HepG2 (cell line): ENCODE measurements around the gene CAGE1. TPM values are rescaled to one million over a fixed set of nuclear protein-coding genes. Genes with fewer than 3 reads are reported as not detected.

Experiments used
- ATAC-seq: fragments of 200-7000 bp; cut with Tn5 transposase; 3 replicates; pipeline ENCODE4 v1.9.1; 2020; ENCODE audit warnings: mild to moderate bottlenecking, moderate library complexity
- BruUV-seq: library from RNA; stranded (reverse); fragments of 400-500 nt; replicated peaks from 2 replicates; lab custom pipeline; 2021; lab: Mats Ljungman, UMichigan
- CTCF ChIA-PET: fragments of 300-600 bp; formaldehyde crosslinking; extraction: SDS; loops from one replicate; lab custom pipeline; 2021; ENCODE audit warnings: low total read pairs, inconsistent platforms, low intra/inter-chr PET ratio; lab: Yijun Ruan, JAX
- POLR2A ChIA-PET: fragments of 350-600 bp; sonication (Branson Sonifier 250); formaldehyde crosslinking; loops from one replicate; lab custom pipeline; 2020; ENCODE audit warnings: antibody characterized with exemption, inconsistent platforms; lab: Yijun Ruan, JAX
- DNase-seq: peaks from one replicate; pipeline ENCODE4 v3.0.0-alpha.2; 2015; ENCODE audit warnings: low spot score
- FAIRE-seq: peaks from 3 replicates; lab custom pipeline; 2011; peaks lifted over from hg19 to GRCh38; lab: Jason Lieb, UNC
- H2AFZ ChIP-seq: one replicate; pipeline ENCODE4 v1.6.1; 2011; ENCODE audit warnings: low read length, inconsistent platforms
- H3K27ac ChIP-seq: fragments of 300-600 bp; 3 replicates; pipeline ENCODE4 v1.8.0; 2011; ENCODE audit warnings: mixed run types, mild to moderate bottlenecking, mixed read lengths, low read length, inconsistent platforms; ENCODE audit not compliant: insufficient read depth; ENCODE audit errors: extremely low read length
- H3K27me3 ChIP-seq, 2 experiments: fragments of 200-600 bp in 1 of 2; 2 replicates in 1 of 2; 3 replicates in 1 of 2; pipeline versions ENCODE4 v1.6.0 to v1.8.0; 2011; ENCODE audit warnings: low read length in 2 of 2, mild to moderate bottlenecking in 2 of 2, moderate library complexity in 2 of 2, inconsistent platforms in 1 of 2; ENCODE audit not compliant: insufficient read depth in 2 of 2, control insufficient read depth in 1 of 2
- H3K36me3 ChIP-seq, 2 experiments: fragments of 200-600 bp in 1 of 2; replicated peaks in 1 of 2; 2 replicates in 1 of 2; 3 replicates in 1 of 2; pipeline versions ENCODE4 v1.5.1 to v1.8.0; 2011; ENCODE audit warnings: low read length in 2 of 2, inconsistent platforms in 1 of 2; ENCODE audit not compliant: insufficient read depth in 2 of 2, control insufficient read depth in 1 of 2
- H3K4me1 ChIP-seq: 2 replicates; pipeline ENCODE4 v1.5.1; 2012; ENCODE audit warnings: low read length, inconsistent platforms; ENCODE audit not compliant: insufficient read depth
- H3K4me2 ChIP-seq: 2 replicates; pipeline ENCODE4 v1.6.0; 2011; ENCODE audit warnings: low read depth, low read length, inconsistent platforms
- H3K4me3 ChIP-seq, 3 experiments: fragments of 200-600 bp in 1 of 3; sonication (generic), shearing (Covaris generic) in 1 of 3; replicated peaks in 1 of 3; 2 replicates each; pipeline ENCODE4 v1.5.1; 2011 to 2016; ENCODE audit warnings: low read length in 3 of 3, inconsistent platforms in 2 of 3, low read depth in 2 of 3, mild to moderate bottlenecking in 2 of 3, control low read depth in 1 of 3, mixed read lengths in 1 of 3; ENCODE audit not compliant: insufficient read depth in 1 of 3
- H3K79me2 ChIP-seq: one replicate; pipeline ENCODE4 v1.6.1; 2011; ENCODE audit warnings: low read length, inconsistent platforms; ENCODE audit not compliant: insufficient read depth
- H3K9ac ChIP-seq: 2 replicates; pipeline ENCODE4 v1.6.0; 2011; ENCODE audit warnings: mild to moderate bottlenecking, low read depth, low read length, inconsistent platforms; ENCODE audit not compliant: insufficient read depth
- H3K9me3 ChIP-seq: 2 replicates; pipeline ENCODE4 v1.5.1; 2012; ENCODE audit warnings: mild to moderate bottlenecking, low read length
- H4K20me1 ChIP-seq: 2 replicates; pipeline ENCODE4 v1.6.0; 2011; ENCODE audit warnings: inconsistent platforms, mild to moderate bottlenecking, low read length, moderate library complexity; ENCODE audit not compliant: insufficient read depth
- MAFF ChIP-seq: IDR thresholded peaks from 2 replicates; pipeline ENCODE4 v1.6.1; 2011; ENCODE audit warnings: low read depth, low read length, improper control_type of control experiment
- MAFK ChIP-seq, 2 experiments: IDR thresholded peaks in 1 of 2; conservative IDR thresholded peaks in 1 of 2; 2 replicates each; pipeline ENCODE4 v1.6.1; 2011; ENCODE audit warnings: improper control_type of control experiment in 2 of 2, low read length in 2 of 2
- MTF1 ChIP-seq: sonication (generic); formaldehyde crosslinking; IDR thresholded peaks from 2 replicates; pipeline ENCODE4 v1.5.0; 2020; ENCODE audit warnings: missing genetic modification reagents
- RAD51 ChIP-seq: fragments of 450-650 bp; IDR thresholded peaks from 2 replicates; pipeline ENCODE4 v1.6.1; 2016; ENCODE audit warnings: borderline replicate concordance
- RBM22 ChIP-seq: fragments of 200-400 bp; formaldehyde crosslinking; optimal IDR thresholded peaks from 2 replicates; pipeline ENCODE3; 2017; ENCODE audit warnings: mild to moderate bottlenecking, low read length, moderate library complexity
- WGBS: methylation state at CpG from one replicate; pipeline ENCODE4 v1.1.6; 2017; ENCODE audit warnings: low lambda C conversion rate; 5-methylcytosine and 5-hydroxymethylcytosine counted together
- in situ Hi-C: cut with HindIII; loops from 2 replicates; pipeline ENCODE4 v1.10.0; 2017; ENCODE audit warnings: low pct_unique_long_range_greater_than_20kb; ENCODE audit not compliant: extremely low pct_ligation_motif_present
- intact Hi-C: fragments of 100-400 bp; cut with micrococcal nuclease; formaldehyde crosslinking; loops from one replicate; pipeline ENCODE4 v1.10.0; 2022; ENCODE audit not compliant: unreplicated experiment
- polyA plus RNA-seq, 8 experiments: library from polyadenylated mRNA; depleted of rRNA in 3 of 8; stranded (reverse) in 7 of 8; unstranded in 1 of 8; fragments of >200 nt; fragmentation: Illumina TruSeq in 4 of 8; extraction: Trizol in 4 of 8; gene quantifications; 2 replicates each; pipeline versions ENCODE4 v1.2.1 to v1.2.3, GENCODE V29; 2011 to 2016; ENCODE audit warnings: low read depth in 4 of 8, missing spikeins in 1 of 8, mixed read lengths in 1 of 8; ENCODE audit not compliant: insufficient read depth in 1 of 8
- total RNA-seq, 5 experiments: library from RNA; depleted of rRNA; stranded (reverse); fragments of >200 nt; fragmentation: Illumina TruSeq; extraction: Trizol; gene quantifications; 2 replicates each; pipeline ENCODE4 v1.2.3, GENCODE V29; 2016; ENCODE audit warnings: low read depth in 1 of 5

The CAGE1 gene
- total and polyA plus RNA-seq, 2 of the 13 experiments (the other 11 are each of a cell fraction or from before 2014, with no cell fraction given) = 0.03 to 0.15 TPM

GRCh38 chr6:7295916-7296315, 93.6 kb downstream of the CAGE1 start:
- peak; percentile 61 to 70 for TF ChIP-seq MAFK (conservative IDR thresholded peaks at IDR 0.05 in 1 of 2, IDR thresholded peaks at IDR 0.05 in 1 of 2; ENCODE audit: low read length in 2 of 2)
- TF ChIP-seq MAFF = peak; percentile 74
- TF ChIP-seq MTF1 = no peak
- intact Hi-C loops (no loop called here), in situ Hi-C loops (no loop called here)
- H4K20me1 ChIP-seq = no peaks in the 10 kb centered on the region; the same call in 1 of the 2 replicates
- POLR2A ChIA-PET = no interaction called here
- FAIRE-seq = no peak
- WGBS = 97% methylated on average over 3 of the region's 3 CpGs
- no peaks in the 10 kb centered on the region for H3K4me1 ChIP-seq
- DNase-seq = no peak
- no peak overlapping the region for H3K4me3 ChIP-seq
- CTCF ChIA-PET = no interaction called here
- no peaks in the 10 kb centered on the region for H3K9me3 ChIP-seq
- H3K9ac ChIP-seq = no peak overlapping the region
- no peaks in the 10 kb centered on the region for H3K27me3 ChIP-seq
- peaks cover 2% of the 10 kb centered on the region for H3K79me2 ChIP-seq
- no peak overlapping the region for H3K4me2 ChIP-seq
- no peak overlapping the region for H3K27ac ChIP-seq
- no peak overlapping the region for H2AFZ ChIP-seq
- BruUV-seq = no TSS peak
- no peak for ATAC-seq
- peaks cover 31 to 85% of the 10 kb centered on the region in 2 experiments for H3K36me3 ChIP-seq

- DNase-seq (no peak), ATAC-seq (no peak; the same call in 2 of the 3 replicates), FAIRE-seq (no peak)
- no peaks in the 10 kb centered on the region for H3K9me3 ChIP-seq
- H3K36me3 ChIP-seq = peaks cover 28 to 87% of the 10 kb centered on the region in 2 experiments
- H2AFZ ChIP-seq = no peak overlapping the region
- H3K4me3 ChIP-seq = no peak overlapping the region
- intact Hi-C loops (no loop called here), in situ Hi-C loops (no loop called here)
- ChIA-PET CTCF (no interaction called here), POLR2A (no interaction called here)
- H3K27me3 ChIP-seq = no peaks in the 10 kb centered on the region
- no peak overlapping the region for H3K4me2 ChIP-seq
- BruUV-seq = no TSS peak
- WGBS = 92% methylated on average over 6 of the region's 6 CpGs
- no peaks in the 10 kb centered on the region; the same call in 1 of the 2 replicates for H4K20me1 ChIP-seq
- TF ChIP-seq RAD51 (no peak), RBM22 (peak; percentile 45)
- no peak overlapping the region for H3K27ac ChIP-seq
- peaks cover 2% of the 10 kb centered on the region for H3K79me2 ChIP-seq
- no peak overlapping the region for H3K9ac ChIP-seq
- no peaks in the 10 kb centered on the region for H3K4me1 ChIP-seq
Observed at GRCh38 chr6:7292596-7293255, 96.8 kb downstream of the CAGE1 start.
